ENCODE results near the gene FOXG1. TPM values are rescaled to one million over a fixed set of nuclear protein-coding genes. Genes with fewer than 3 reads are reported as not detected.

FOXG1 gene
- total and polyA plus RNA-seq, 8 donors, result 0.03 to 0.11 (median 0.05) TPM; not detected in 5

GRCh38 chr14:28782301-28782700 lies 15.7 kb downstream of the FOXG1 start:
- ATAC-seq (no peak), DNase-seq (no peak)
- Histone ChIP-seq H3K36me3 (no peaks in the 10 kb centered on the region), H3K27me3 (peaks cover 76 to 97% of the 10 kb centered on the region in 2 donors), H3K9me3 (no peaks in the 10 kb centered on the region), H3K27ac (no peak overlapping the region), H3K4me1 (peaks cover 3 to 6% of the 10 kb centered on the region in 2 donors), H3K4me3 (no peak overlapping the region)
- intact Hi-C loops (cut with DNase I), result no loop called here
- TF ChIP-seq CTCF (IDR thresholded peaks at IDR 0.05), result no peak

- intact Hi-C loops (cut with DNase I), result no loop called here
- no peak for TF ChIP-seq CTCF (IDR thresholded peaks at IDR 0.05)
- H3K4me1 ChIP-seq, result peaks cover 3 to 6% of the 10 kb centered on the region in 2 donors
- no peaks in the 10 kb centered on the region for H3K9me3 ChIP-seq
- DNase-seq (no peak), ATAC-seq (no peak)
- H3K27ac ChIP-seq, result no peak overlapping the region
- H3K27me3 ChIP-seq, result peaks cover 62 to 84% of the 10 kb centered on the region in 2 donors
- H3K4me3 ChIP-seq, result no peak overlapping the region
- H3K36me3 ChIP-seq, result no peaks in the 10 kb centered on the region
Measured at GRCh38 chr14:28783664-28784063, 17.1 kb downstream of the FOXG1 start.

GRCh38 chr14:28784096-28785048 lies 17.8 kb downstream of the FOXG1 start:
- Histone ChIP-seq H3K27ac (no peak overlapping the region), H3K9me3 (no peaks in the 10 kb centered on the region), H3K4me3 (no peak overlapping the region), H3K27me3 (peaks cover 56 to 77% of the 10 kb centered on the region in 2 donors), H3K36me3 (no peaks in the 10 kb centered on the region), H3K4me1 (peaks cover 3 to 6% of the 10 kb centered on the region in 2 donors)
- DNase-seq (no peak), ATAC-seq (no peak)
- TF ChIP-seq CTCF (IDR thresholded peaks at IDR 0.05), result no peak
- intact Hi-C loops (cut with DNase I), result no loop called here

GRCh38 chr14:28785096-28785952 lies 18.7 kb downstream of the FOXG1 start:
- no peaks in the 10 kb centered on the region for H3K36me3 ChIP-seq
- peaks cover 3 to 6% of the 10 kb centered on the region in 2 donors for H3K4me1 ChIP-seq
- H3K27ac ChIP-seq, result no peak overlapping the region
- no peak for ATAC-seq
- DNase-seq, result peak in 1 of 4 donors; percentile 19
- no peak overlapping the region for H3K4me3 ChIP-seq
- TF ChIP-seq CTCF (IDR thresholded peaks at IDR 0.05), result no peak
- peaks cover 48 to 67% of the 10 kb centered on the region in 2 donors for H3K27me3 ChIP-seq
- intact Hi-C loops (cut with DNase I), result no loop called here
- no peaks in the 10 kb centered on the region for H3K9me3 ChIP-seq

- no peaks in the 10 kb centered on the region for H3K36me3 ChIP-seq
- H3K4me3 ChIP-seq, result no peak overlapping the region
- no peaks in the 10 kb centered on the region for H3K9me3 ChIP-seq
- no peak overlapping the region for H3K27ac ChIP-seq
- no peaks in the 10 kb centered on the region for H3K27me3 ChIP-seq
- no peaks in the 10 kb centered on the region for H3K4me1 ChIP-seq
- intact Hi-C loops (cut with DNase I), result no loop called here
- ATAC-seq, result no peak
- no peak for DNase-seq
- no peak for TF ChIP-seq CTCF (IDR thresholded peaks at IDR 0.05)
Measured at GRCh38 chr14:28807518-28807917, 40.9 kb downstream of the FOXG1 start.
